Measurements from ENCODE around the gene COG7.

The COG7 gene

GRCh38 chr16:23342083-23342640 lies 110.8 kb downstream of the COG7 start:
- no peak overlapping the region for H3K4me3 ChIP-seq (ENCODE audit: low read depth, low read length)
- DNase-seq (ENCODE audit: low read depth): no peak

GRCh38 chr16:23339787-23340186 lies 113.2 kb downstream of the COG7 start:
- H3K4me3 ChIP-seq (ENCODE audit: low read depth, low read length): no peak overlapping the region
- no peak for DNase-seq (ENCODE audit: low read depth)
